GM21381 (cell line): ENCODE measurements around the gene C17orf75.

Experiments
- ATAC-seq: cut with Tn5 transposase; IDR thresholded peaks from one replicate; pipeline ENCODE4 v1.9.1; 2021; ENCODE audit warnings: mild to moderate bottlenecking, moderate library complexity; ENCODE audit not compliant: unreplicated experiment

C17orf75 gene

GRCh38 chr17:32311028-32311536, 30.9 kb downstream of the C17orf75 start:
- ATAC-seq, result no peak

GRCh38 chr17:32307658-32308057, 34.3 kb downstream of the C17orf75 start:
- no peak for ATAC-seq

GRCh38 chr17:32305049-32305448, 36.9 kb downstream of the C17orf75 start:
- ATAC-seq, result no peak

GRCh38 chr17:32303781-32304288, 38.1 kb downstream of the C17orf75 start:
- ATAC-seq, result no peak

- no peak for ATAC-seq
These were observed 38.9 kb downstream of the C17orf75 start for GRCh38 chr17:32302860-32303649.

GRCh38 chr17:32302037-32302436, 39.9 kb downstream of the C17orf75 start:
- ATAC-seq, result no peak

- no peak for ATAC-seq
These were observed 42.3 kb downstream of the C17orf75 start for GRCh38 chr17:32299580-32300164.

- no peak for ATAC-seq
These were observed 43.0 kb downstream of the C17orf75 start for GRCh38 chr17:32298721-32299579.

- ATAC-seq, result no peak
These were observed 43.7 kb downstream of the C17orf75 start for GRCh38 chr17:32298298-32298697.

- no peak for ATAC-seq
These were observed 44.1 kb downstream of the C17orf75 start for GRCh38 chr17:32297860-32298259.

GRCh38 chr17:32297424-32297823, 44.5 kb downstream of the C17orf75 start:
- no peak for ATAC-seq

GRCh38 chr17:32292094-32292493, 49.9 kb downstream of the C17orf75 start:
- ATAC-seq, result no peak

- no peak for ATAC-seq
These were observed 52.4 kb downstream of the C17orf75 start for GRCh38 chr17:32289471-32290070.

- no peak for ATAC-seq
These were observed 53.4 kb downstream of the C17orf75 start for GRCh38 chr17:32288615-32289014.

- no peak for ATAC-seq
These were observed 54.0 kb downstream of the C17orf75 start for GRCh38 chr17:32287804-32288511.

GRCh38 chr17:32286518-32286900, 55.5 kb downstream of the C17orf75 start:
- ATAC-seq, result no peak

- no peak for ATAC-seq
These were observed 56.0 kb downstream of the C17orf75 start for GRCh38 chr17:32285746-32286517.

GRCh38 chr17:32285306-32285705, 56.7 kb downstream of the C17orf75 start:
- ATAC-seq, result no peak

- no peak for ATAC-seq
These were observed 58.2 kb downstream of the C17orf75 start for GRCh38 chr17:32283745-32284201.
